HFFc6 (cell line): ENCODE data around the gene NPAS3. TPM values are rescaled to one million over a fixed set of nuclear protein-coding genes. Genes with fewer than 3 reads are reported as not detected.
A peak's percentile ranks its signal among the peaks of the same experiment; 100 is the strongest.

Source experiments
- DNase-seq: peaks from one replicate; pipeline ENCODE4 v3.0.0-alpha.2; 2018
- H3K27ac Mint-ChIP-seq: 2 replicates; pipeline ENCODE4 v1.8.0; 2020; ENCODE audit warnings: mild to moderate bottlenecking, mixed read lengths
- H3K27me3 Mint-ChIP-seq: 2 replicates; pipeline ENCODE4 v1.8.0; 2021; ENCODE audit warnings: mild to moderate bottlenecking, moderate library complexity, mixed read lengths; ENCODE audit not compliant: insufficient read depth
- H3K36me3 Mint-ChIP-seq: 2 replicates; pipeline ENCODE4 v1.8.0; 2021; ENCODE audit warnings: low read depth, mixed read lengths
- H3K4me1 Mint-ChIP-seq: 2 replicates; pipeline ENCODE4 v1.8.0; 2020; ENCODE audit warnings: low read depth, mixed read lengths
- H3K4me3 Mint-ChIP-seq: 2 replicates; pipeline ENCODE4 v1.8.0; 2020; ENCODE audit warnings: mild to moderate bottlenecking, moderate library complexity, mixed read lengths
- H3K9me3 Mint-ChIP-seq: 2 replicates; pipeline ENCODE4 v1.8.0; 2020; ENCODE audit warnings: mild to moderate bottlenecking, mixed read lengths
- CTCF ChIP-seq: fragments of 200-600 bp; sonication (generic); IDR thresholded peaks from 2 replicates; pipeline ENCODE4 v1.5.0; 2021; ENCODE audit warnings: antibody characterized with exemption, mild to moderate bottlenecking
- total RNA-seq, 6 experiments: library from RNA; stranded (reverse); fragmentation: NEBNext Ultra II Directional; extraction: Animal tissue kit (Norgen Biotek cat#: 25700); gene quantifications; 2 replicates in 1 of 6; 3 replicates in 5 of 6; pipeline ENCODE4 v1.2.3, GENCODE V29; 2021

The NPAS3 gene
- total RNA-seq, 6 experiments from 2014 or later: not detected

- H3K27ac Mint-ChIP-seq: no peak overlapping the region
- H3K27me3 Mint-ChIP-seq: peaks cover 22% of the 10 kb centered on the region
- no peak for TF ChIP-seq CTCF
- peaks cover 5% of the 10 kb centered on the region for H3K36me3 Mint-ChIP-seq
- no peak for DNase-seq
- peaks cover 11% of the 10 kb centered on the region; the same call in 1 of the 2 replicates for H3K4me1 Mint-ChIP-seq
- peaks cover 4% of the 10 kb centered on the region; the same call in 1 of the 2 replicates for H3K9me3 Mint-ChIP-seq
- no peak overlapping the region for H3K4me3 Mint-ChIP-seq
Observed at GRCh38 chr14:33717866-33718265, 779.2 kb downstream of the NPAS3 start.

- no peak overlapping the region for H3K4me3 Mint-ChIP-seq
Observed at GRCh38 chr14:33720284-33720787, 781.7 kb downstream of the NPAS3 start.

GRCh38 chr14:33726685-33727084, 788.0 kb downstream of the NPAS3 start:
- TF ChIP-seq CTCF: no peak
- Mint-ChIP-seq H3K4me3 (no peak overlapping the region), H3K27me3 (peaks cover 3% of the 10 kb centered on the region; the same call in 1 of the 2 replicates), H3K36me3 (no peaks in the 10 kb centered on the region; the same call in 1 of the 2 replicates), H3K27ac (no peak overlapping the region), H3K9me3 (peaks cover 3% of the 10 kb centered on the region; the same call in 1 of the 2 replicates), H3K4me1 (no peaks in the 10 kb centered on the region; the same call in 1 of the 2 replicates)
- DNase-seq: peak; percentile 23

More at GRCh38 chr14:33720284-33720787, 781.7 kb downstream of the NPAS3 start:
- Mint-ChIP-seq H3K27me3 (peaks cover 11% of the 10 kb centered on the region), H3K36me3 (no peaks in the 10 kb centered on the region; the same call in 1 of the 2 replicates), H3K27ac (no peak overlapping the region), H3K9me3 (peaks cover 4% of the 10 kb centered on the region; the same call in 1 of the 2 replicates), H3K4me1 (peaks cover 2% of the 10 kb centered on the region; the same call in 1 of the 2 replicates)
- no peak for DNase-seq
- no peak for TF ChIP-seq CTCF

- Mint-ChIP-seq H3K27me3 (peaks cover 3% of the 10 kb centered on the region; the same call in 1 of the 2 replicates), H3K9me3 (peaks cover 3% of the 10 kb centered on the region; the same call in 1 of the 2 replicates), H3K36me3 (no peaks in the 10 kb centered on the region; the same call in 1 of the 2 replicates), H3K4me1 (no peaks in the 10 kb centered on the region; the same call in 1 of the 2 replicates), H3K4me3 (no peak overlapping the region), H3K27ac (no peak overlapping the region)
- no peak for DNase-seq
- no peak for TF ChIP-seq CTCF
Observed at GRCh38 chr14:33727606-33728005, 788.9 kb downstream of the NPAS3 start.

- Mint-ChIP-seq H3K27ac (no peak overlapping the region), H3K27me3 (peaks cover 4% of the 10 kb centered on the region; the same call in 1 of the 2 replicates), H3K36me3 (no peaks in the 10 kb centered on the region; the same call in 1 of the 2 replicates), H3K4me3 (no peak overlapping the region), H3K4me1 (no peaks in the 10 kb centered on the region; the same call in 1 of the 2 replicates), H3K9me3 (peaks cover 3% of the 10 kb centered on the region; the same call in 1 of the 2 replicates)
- no peak for DNase-seq
- no peak for TF ChIP-seq CTCF
Observed at GRCh38 chr14:33728010-33728498, 789.4 kb downstream of the NPAS3 start.
